ENCODE results near the gene EYA3. TPM values are rescaled to one million over a fixed set of nuclear protein-coding genes. Genes with fewer than 3 reads are reported as not detected.
A peak's percentile ranks its signal among the peaks of the same experiment; 100 is the strongest.

Gene EYA3
- total and polyA plus RNA-seq, 2 of the 8 experiments (the other 6 are each of a cell fraction or from before 2014, with no cell fraction given) = 15.0 to 33.9 TPM

DNA sequence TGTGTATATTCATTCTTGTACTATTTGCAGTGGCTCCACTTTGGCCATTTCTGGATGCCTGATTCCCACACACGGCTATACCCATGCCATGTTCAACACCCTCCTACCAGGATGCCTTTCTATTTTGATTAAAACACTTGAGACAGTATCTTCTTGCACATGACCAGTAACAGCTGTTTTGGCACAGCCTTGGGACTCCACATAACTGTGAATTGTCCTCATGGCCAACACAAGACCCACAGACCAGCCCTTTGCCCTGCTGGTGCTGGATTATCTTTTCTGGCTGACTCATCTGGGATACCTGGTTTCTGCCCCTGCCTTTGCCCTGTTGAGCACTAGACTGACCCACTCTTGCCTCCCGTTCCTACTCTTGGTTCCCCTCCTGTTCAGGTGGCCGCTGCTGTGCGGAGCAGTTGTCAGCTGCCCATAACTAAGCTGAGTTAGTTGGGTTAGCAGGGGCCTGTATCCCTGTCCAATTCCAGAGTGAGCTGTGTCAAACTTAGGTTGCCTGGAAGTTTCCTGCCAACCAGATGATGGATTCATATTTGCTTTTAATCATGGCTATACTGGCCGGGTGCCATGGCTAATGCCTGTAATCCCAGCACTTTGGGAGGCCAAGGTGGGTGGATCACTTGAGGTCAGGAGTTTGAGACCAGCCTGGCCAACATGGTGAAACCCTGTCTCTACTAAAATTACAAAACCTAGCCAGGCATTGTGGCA is 10.8 kb upstream of the EYA3 start:
- Histone ChIP-seq H3K23me2 (ENCODE audit: low read depth, low read length) (no peaks in the 10 kb centered on the region), H2BK20ac (ENCODE audit: low read length) (no peak overlapping the region), H4K20me1 (replicated peaks in 1 of 2; ENCODE audit: control insufficient read depth in 1 of 2, insufficient read depth in 2 of 2, low read length in 2 of 2) (no peaks in the 10 kb centered on the region), H3K4me3 (ENCODE audit: extremely low read depth in 1 of 4, insufficient read depth in 2 of 4, low read depth in 3 of 4, low read length in 4 of 4) (no peak overlapping the region), H4K8ac (ENCODE audit: extremely low read depth, insufficient read depth, low read length) (no peak overlapping the region), H2BK12ac (ENCODE audit: low read depth, low read length) (no peak overlapping the region; the same call in 1 of the 2 replicates), H2BK5ac (ENCODE audit: low read depth, low read length) (no peak overlapping the region), H3K79me2 (ENCODE audit: control insufficient read depth in 1 of 2, insufficient read depth in 2 of 2, low read length in 2 of 2) (no peaks in the 10 kb centered on the region), H3K14ac (ENCODE audit: insufficient read length) (no peak overlapping the region), H4K91ac (replicated peaks; ENCODE audit: insufficient read length, low read length) (no peak overlapping the region), H3K18ac (ENCODE audit: extremely low read depth, low read length) (no peak overlapping the region), H2AFZ (ENCODE audit: low read length) (no peak overlapping the region), H2AK5ac (ENCODE audit: low read depth, low read length) (no peak overlapping the region), H3K4me2 (ENCODE audit: insufficient read depth in 1 of 2, low read depth in 2 of 2, low read length in 2 of 2) (no peak overlapping the region), H3K9me3 (ENCODE audit: insufficient read depth in 2 of 2, low read depth in 1 of 2, low read length in 1 of 2) (no peaks in the 10 kb centered on the region), H3K4ac (replicated peaks; ENCODE audit: insufficient read length, low read depth, low read length) (no peak overlapping the region), H3K36me3 (ENCODE audit: control insufficient read depth in 2 of 4, insufficient read depth in 4 of 4, low read length in 3 of 4) (no peaks in the 10 kb centered on the region), H2BK120ac (replicated peaks; ENCODE audit: low read depth, low read length) (no peak overlapping the region), H2BK15ac (ENCODE audit: low read length) (no peak overlapping the region), H4K5ac (ENCODE audit: insufficient read length, low read depth, low read length) (no peak overlapping the region), H3K56ac (replicated peaks; ENCODE audit: insufficient read length, low read depth, low read length) (no peak overlapping the region), H3K27me3 (replicated peaks in 1 of 4; ENCODE audit: control insufficient read depth in 3 of 4, extremely low read depth in 1 of 4, insufficient read depth in 3 of 4, low read length in 3 of 4) (no peaks in the 10 kb centered on the region), H3K9ac (replicated peaks in 1 of 4; ENCODE audit: extremely low read depth in 1 of 4, low read depth in 3 of 4, low read length in 3 of 4) (no peak overlapping the region), H3K4me1 (replicated peaks in 1 of 4; ENCODE audit: control insufficient read depth in 3 of 4, insufficient read depth in 4 of 4, low read length in 3 of 4) (no peaks in the 10 kb centered on the region), H3K79me1 (ENCODE audit: low read depth, low read length) (no peaks in the 10 kb centered on the region), H3K23ac (ENCODE audit: insufficient read length) (no peak overlapping the region), H3K27ac (ENCODE audit: low read depth, low read length) (no peak overlapping the region)
- ChIA-PET CTCF (ENCODE audit: partially characterized antibody) (interaction anchor here (3.5 kb wide), 1 partner anchor 7 kb away, joined by 22 read pairs; no protein-coding TSS in a partner anchor), POLR2A (ENCODE audit: partially characterized antibody) (no interaction called here)
- TF ChIP-seq CHD2 (IDR thresholded peaks at IDR 0.05; ENCODE audit: low read length) (no peak), SP2 (IDR thresholded peaks at IDR 0.05; ENCODE audit: low read length) (no peak), BACH1 (IDR thresholded peaks at IDR 0.05; ENCODE audit: low read length) (no peak), BRCA1 (IDR thresholded peaks at IDR 0.05; ENCODE audit: low read depth, low read length) (no peak), TCF12 (IDR thresholded peaks at IDR 0.05; ENCODE audit: low read depth, low read length) (no peak), SUZ12 (IDR thresholded peaks at IDR 0.05; ENCODE audit: low read length) (no peak), POLR2A (IDR thresholded peaks at IDR 0.05; ENCODE audit: control extremely low read depth in 1 of 2, low read depth in 2 of 2, low read length in 2 of 2) (no peak)
- 91% methylated on average over 5 of the region's 5 CpGs; no CpG with 5 or more reads in 1 of the 2 experiments for WGBS, 2 experiments (ENCODE audit: extremely low coverage in 1 of 2, insufficient coverage in 1 of 2, insufficient read length in 1 of 2, insufficient replicate concordance in 2 of 2, low coverage in 1 of 2, low lambda C conversion rate in 2 of 2, missing lambda C conversion rate in 1 of 2)
- no peak for FAIRE-seq
- peak in 1 of 2 experiments; percentile 28 for DNase-seq (ENCODE audit: low read depth in 1 of 2, low spot score in 2 of 2)

Data from H1 (cell line).